ENCODE results near the gene CWC25.
"Not testable (repeated sequence)": the region's sequence is repeated elsewhere in the genome, so short reads cannot be mapped to it uniquely, and the experiment has no call there.

CWC25 gene

GRCh38 chr17:38790148-38790707 lies 34.9 kb downstream of the CWC25 start:
- DNase-seq (ENCODE audit: low read depth in 2 of 2, low spot score in 1 of 2): not testable (repeated sequence)

- DNase-seq (ENCODE audit: low read depth in 2 of 2, low spot score in 1 of 2): no peak
Observed at GRCh38 chr17:38789185-38789584, 35.9 kb downstream of the CWC25 start.

DNA sequence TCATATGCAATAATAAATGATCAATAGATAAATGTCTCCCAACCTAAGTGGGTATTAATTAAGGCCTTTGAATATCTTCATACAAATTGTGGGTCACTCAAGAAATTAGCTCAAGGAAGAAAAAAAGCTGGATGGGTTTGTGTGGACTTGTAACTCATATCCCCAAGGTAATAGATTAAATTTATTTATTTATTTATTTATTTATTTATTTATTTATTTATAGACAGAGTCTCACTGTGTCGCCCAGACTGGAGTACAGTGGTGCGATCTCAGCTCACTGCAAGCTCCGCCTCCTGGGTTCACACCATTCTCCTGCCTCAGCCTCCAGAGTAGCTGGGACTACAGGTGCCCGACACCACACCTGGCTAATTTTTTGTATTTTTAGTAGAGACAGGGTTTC lies 37.1 kb downstream of the CWC25 start:
- not testable (repeated sequence) for DNase-seq (ENCODE audit: low read depth in 2 of 2, low spot score in 1 of 2)

GRCh38 chr17:38786372-38786771 lies 38.7 kb downstream of the CWC25 start:
- DNase-seq (ENCODE audit: low read depth in 2 of 2, low spot score in 1 of 2): no peak

DNA sequence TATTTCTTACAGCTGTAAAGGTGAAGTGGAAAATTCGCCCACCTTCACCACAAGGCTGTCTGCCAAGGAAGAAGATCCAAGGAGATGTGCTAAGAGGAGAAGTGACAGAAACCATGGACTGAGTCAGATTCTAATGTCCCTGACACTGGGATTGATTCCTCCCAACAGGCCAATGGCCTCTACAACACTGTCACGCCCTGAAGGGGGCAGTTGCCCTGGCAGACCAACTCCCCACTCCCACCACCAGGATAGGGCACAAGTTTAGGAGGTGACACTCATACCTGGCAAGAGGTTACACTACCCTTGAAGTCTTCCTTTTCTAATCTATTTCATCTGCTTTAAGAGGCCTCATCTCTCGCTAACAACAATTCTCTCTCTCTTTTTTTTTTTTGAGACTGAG lies 41.9 kb downstream of the CWC25 start:
- DNase-seq (ENCODE audit: low read depth in 2 of 2, low spot score in 1 of 2): no peak

DNA sequence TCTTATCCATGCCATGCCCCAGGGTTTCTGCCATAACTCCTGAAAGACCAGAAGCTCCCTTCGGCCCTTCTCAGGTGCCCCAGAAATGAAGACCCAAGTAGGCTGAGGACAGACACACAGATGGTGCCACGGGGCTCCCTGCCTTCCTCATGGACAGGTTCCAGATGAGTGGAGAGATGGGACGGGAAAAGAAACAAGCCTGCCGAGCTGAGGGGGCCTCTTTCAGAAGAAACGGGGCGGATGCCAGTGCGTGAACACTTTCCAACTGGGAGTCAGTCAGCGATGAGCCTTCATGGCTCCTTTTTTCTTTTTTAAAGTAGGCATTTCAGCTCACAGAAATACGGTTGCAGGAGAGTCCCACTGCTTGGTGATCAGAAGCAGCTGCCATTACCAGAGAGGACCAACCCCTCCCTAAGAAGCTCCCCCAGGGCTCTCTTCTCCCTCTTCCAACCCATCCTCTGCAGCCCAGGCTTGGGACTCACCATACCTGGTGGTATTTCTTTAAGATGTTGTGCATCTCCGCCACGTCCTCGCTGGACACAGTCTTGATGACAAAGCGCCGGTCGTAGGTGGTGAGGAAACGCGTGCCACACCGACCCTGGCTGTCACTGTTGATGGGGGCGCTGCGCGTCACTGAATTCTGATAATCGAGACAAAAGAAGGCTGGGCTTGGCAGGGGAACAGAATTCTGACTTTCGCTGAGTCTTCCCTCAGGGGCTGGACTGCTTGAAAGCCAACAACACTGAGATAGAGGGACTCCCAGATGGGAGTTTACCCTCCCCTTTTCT lies 45.0 kb downstream of the CWC25 start:
- DNase-seq (ENCODE audit: low read depth in 2 of 2, low spot score in 1 of 2): no peak

DNA sequence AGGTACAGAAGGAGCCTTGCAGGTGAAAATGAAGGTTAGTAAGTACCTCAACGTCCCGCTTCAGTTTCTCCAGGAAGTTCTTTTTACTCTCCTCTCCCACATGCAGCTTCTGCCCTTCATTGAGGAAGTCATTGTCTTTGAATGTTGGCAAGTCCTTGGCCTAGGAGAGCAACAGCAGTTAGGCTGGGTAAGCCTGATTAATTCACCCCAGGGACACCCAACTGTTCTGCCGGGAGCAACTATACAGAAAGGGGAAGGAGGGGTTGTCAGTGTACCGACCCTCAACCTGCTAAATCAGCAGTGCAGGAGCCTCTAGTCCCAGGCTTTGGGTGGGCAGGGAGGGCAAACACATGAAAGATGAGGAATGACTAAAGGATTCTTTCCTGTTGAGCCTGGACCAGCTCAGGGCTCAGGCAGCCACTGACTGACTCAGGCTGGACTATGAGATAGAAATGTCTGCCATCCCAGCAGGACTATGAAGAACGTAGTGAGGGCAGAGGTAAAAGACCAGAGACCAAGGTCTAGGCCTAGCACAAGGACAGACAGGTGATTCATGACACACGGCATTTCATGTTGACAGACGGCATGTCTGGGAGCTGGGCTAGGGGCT lies 47.4 kb downstream of the CWC25 start:
- no peak for DNase-seq (ENCODE audit: low read depth in 2 of 2, low spot score in 1 of 2)

- no peak for DNase-seq (ENCODE audit: low read depth in 2 of 2, low spot score in 1 of 2)
Observed at GRCh38 chr17:38773258-38773657, 51.9 kb downstream of the CWC25 start.

GRCh38 chr17:38768417-38768816 lies 56.7 kb downstream of the CWC25 start:
- no peak for DNase-seq (ENCODE audit: low read depth in 2 of 2, low spot score in 1 of 2)

- DNase-seq (ENCODE audit: low read depth in 2 of 2, low spot score in 1 of 2): no peak
Observed at GRCh38 chr17:38766341-38766740, 58.8 kb downstream of the CWC25 start.

- DNase-seq (ENCODE audit: low read depth in 2 of 2, low spot score in 1 of 2): no peak
Observed at GRCh38 chr17:38762231-38762630, 62.9 kb downstream of the CWC25 start.

- no peak for DNase-seq (ENCODE audit: low read depth in 2 of 2, low spot score in 1 of 2)
Observed at GRCh38 chr17:38761612-38762011, 63.5 kb downstream of the CWC25 start.

DNA sequence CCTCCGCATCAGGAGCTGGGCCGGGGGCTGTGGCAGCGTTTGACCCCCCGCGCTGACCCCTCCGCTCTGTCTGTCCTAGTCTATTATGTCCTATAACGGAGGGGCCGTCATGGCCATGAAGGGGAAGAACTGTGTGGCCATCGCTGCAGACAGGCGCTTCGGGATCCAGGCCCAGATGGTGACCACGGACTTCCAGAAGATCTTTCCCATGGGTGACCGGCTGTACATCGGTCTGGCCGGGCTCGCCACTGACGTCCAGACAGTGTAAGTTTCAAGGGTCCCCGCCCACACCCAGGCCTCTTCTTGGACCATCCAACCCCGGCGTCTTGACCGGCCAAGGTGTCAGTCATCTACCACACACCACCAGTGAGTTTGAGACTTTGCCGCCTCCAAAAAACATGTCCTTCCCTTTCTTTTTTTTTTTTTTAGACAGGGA lies 72.0 kb downstream of the CWC25 start:
- DNase-seq (ENCODE audit: low read depth in 2 of 2, low spot score in 1 of 2): no peak

- DNase-seq (ENCODE audit: low read depth in 2 of 2, low spot score in 1 of 2): peak; percentile 80 to 89
Observed at GRCh38 chr17:38752308-38753070, 72.6 kb downstream of the CWC25 start, which contains the start of gene PSMB3. PSMB3 (plus strand) TSS chr17:38752741; CDS start chr17:38752827, 86 bp downstream.

- DNase-seq (ENCODE audit: low read depth in 2 of 2, low spot score in 1 of 2): peak; percentile 72 to 74
Observed at GRCh38 chr17:38751808-38752307, 73.3 kb downstream of the CWC25 start.

GRCh38 chr17:38751144-38751807 lies 73.8 kb downstream of the CWC25 start:
- DNase-seq (ENCODE audit: low read depth in 2 of 2, low spot score in 1 of 2): no peak
